ENCODE results near the gene NOL9. TPM values are rescaled to one million over a fixed set of nuclear protein-coding genes. Genes with fewer than 3 reads are reported as not detected.

NOL9 gene
- total RNA-seq = 10 to 100 TPM; 19.4 to 33.6 (median 27.5) TPM

DNA sequence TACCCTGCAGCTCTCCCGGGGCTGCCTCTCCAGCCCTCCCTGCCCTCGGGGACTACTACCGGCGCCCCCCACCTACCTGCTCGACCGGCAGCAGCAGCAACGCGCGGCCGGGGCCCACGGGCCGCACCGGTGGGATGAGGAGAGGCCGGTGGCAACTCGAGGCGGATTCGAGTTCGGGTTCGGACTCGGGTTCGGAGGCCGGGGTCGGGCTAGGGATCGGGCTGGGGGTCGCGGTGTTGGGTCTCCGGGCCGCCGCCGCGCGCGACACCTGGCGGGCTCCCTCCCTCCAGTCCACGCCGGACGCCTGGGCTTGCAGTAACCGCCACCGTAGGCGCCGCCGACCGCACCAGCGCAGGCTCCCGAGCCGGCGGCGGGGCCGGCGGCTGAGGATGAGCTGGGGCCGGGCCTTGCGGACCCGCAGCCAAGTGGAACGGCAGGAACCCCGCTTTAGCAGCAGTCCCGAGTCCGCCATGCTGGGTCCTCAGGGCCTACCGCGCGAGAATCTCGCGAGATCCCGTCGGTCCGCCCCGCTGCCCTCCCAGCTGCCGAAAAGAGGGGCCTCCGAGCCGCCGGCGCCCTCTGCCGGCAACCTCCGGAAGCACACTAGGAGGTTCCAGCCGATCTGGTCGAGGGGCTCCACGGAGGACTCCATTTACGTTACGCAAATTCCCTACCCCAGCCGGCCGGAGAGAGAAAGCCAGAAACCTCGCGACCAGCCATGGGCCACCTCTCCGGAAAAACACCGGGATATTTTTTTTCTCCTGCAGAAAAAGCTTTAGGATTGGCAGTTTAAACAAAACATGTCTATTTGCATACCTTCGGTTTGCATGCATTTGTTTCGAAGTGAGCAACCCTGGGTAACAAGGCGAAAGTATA, at the start of gene NOL9:
Gene NOL9 (minus strand): TSS at position 483 of the 876 bp plus-strand sequence. CDS start 11 bp downstream, at position 472.
- H3K36me3 ChIP-seq = peaks cover 13% of the 10 kb centered on the region
- WGBS = 2% methylated on average over 23 of the region's 87 CpGs
- H3K27me3 ChIP-seq = no peaks in the 10 kb centered on the region
- H3K9me3 ChIP-seq = no peaks in the 10 kb centered on the region
- H3K4me3 ChIP-seq = peak within 1 kb of the TSS; percentile 99
- H3K4me1 ChIP-seq = peaks cover 23% of the 10 kb centered on the region
- TF ChIP-seq POLR2A (IDR thresholded peaks at IDR 0.05) = peak in 1 of 2 donors; percentile 47
- no peak for TF ChIP-seq EP300 (IDR thresholded peaks at IDR 0.05)
- TF ChIP-seq POLR2AphosphoS5 (IDR thresholded peaks at IDR 0.05) = peak in 2 of 3 donors; percentile 22 to 82
- TF ChIP-seq, protein P1, sequence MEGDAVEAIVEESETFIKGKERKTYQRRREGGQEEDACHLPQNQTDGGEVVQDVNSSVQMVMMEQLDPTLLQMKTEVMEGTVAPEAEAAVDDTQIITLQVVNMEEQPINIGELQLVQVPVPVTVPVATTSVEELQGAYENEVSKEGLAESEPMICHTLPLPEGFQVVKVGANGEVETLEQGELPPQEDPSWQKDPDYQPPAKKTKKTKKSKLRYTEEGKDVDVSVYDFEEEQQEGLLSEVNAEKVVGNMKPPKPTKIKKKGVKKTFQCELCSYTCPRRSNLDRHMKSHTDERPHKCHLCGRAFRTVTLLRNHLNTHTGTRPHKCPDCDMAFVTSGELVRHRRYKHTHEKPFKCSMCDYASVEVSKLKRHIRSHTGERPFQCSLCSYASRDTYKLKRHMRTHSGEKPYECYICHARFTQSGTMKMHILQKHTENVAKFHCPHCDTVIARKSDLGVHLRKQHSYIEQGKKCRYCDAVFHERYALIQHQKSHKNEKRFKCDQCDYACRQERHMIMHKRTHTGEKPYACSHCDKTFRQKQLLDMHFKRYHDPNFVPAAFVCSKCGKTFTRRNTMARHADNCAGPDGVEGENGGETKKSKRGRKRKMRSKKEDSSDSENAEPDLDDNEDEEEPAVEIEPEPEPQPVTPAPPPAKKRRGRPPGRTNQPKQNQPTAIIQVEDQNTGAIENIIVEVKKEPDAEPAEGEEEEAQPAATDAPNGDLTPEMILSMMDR (IDR thresholded peaks at IDR 0.05) = peak; percentile 95 to 99
- peak; percentile 95 to 96 for DNase-seq (ENCODE audit: low spot score in 2 of 2)
- H3K27ac ChIP-seq = peak within 1 kb of the TSS; percentile 84

DNA sequence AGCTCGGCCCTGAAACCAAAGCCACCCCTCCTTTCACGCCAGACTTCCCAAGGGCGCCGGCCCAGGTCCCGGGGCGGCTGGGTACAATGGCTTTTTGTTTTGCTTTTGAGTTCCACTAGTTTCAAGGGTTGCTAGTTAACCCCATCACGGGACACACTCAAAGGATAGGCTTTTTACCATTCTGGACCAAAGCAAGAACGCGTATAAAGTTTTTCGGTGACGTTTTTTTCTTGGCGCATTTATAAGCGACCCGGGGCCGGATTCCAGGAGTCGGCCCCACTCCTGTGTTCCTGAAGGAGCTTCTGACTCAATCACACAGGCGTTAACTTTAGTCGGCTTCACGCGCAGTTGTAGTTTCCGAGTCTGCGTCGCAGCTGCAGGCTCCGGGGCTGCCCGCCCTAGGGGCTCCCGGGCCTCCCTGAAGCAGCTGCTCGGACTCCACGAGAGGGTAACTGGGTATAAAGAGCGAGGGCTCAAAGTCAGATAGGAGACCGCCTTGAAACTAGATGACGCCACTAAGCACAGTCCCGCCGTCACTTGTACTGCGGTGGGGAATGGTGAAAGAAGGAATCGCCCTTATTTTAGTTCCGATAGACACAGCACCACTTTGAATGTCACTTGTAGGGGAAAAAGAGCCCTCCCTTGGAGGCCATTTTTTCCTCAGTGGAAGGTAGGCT, 49.1 kb upstream of the NOL9 start:
- peak in 1 of 2 donors; percentile 88 for DNase-seq (ENCODE audit: low spot score in 2 of 2)
- peaks cover 7% of the 10 kb centered on the region for H3K36me3 ChIP-seq
- no peaks in the 10 kb centered on the region for H3K27me3 ChIP-seq
- H3K9me3 ChIP-seq = no peaks in the 10 kb centered on the region
- TF ChIP-seq POLR2A (IDR thresholded peaks at IDR 0.05) = peak in 1 of 2 donors; percentile 69
- TF ChIP-seq POLR2AphosphoS5 (IDR thresholded peaks at IDR 0.05) = peak; percentile 15 to 56 (median 38)
- TF ChIP-seq, protein P1 (IDR thresholded peaks at IDR 0.05) = no peak
- no peak for TF ChIP-seq EP300 (IDR thresholded peaks at IDR 0.05)
- WGBS = under 1% methylated on average over 35 of the region's 36 CpGs
- peak overlapping the region; percentile 98 for H3K4me3 ChIP-seq
- peaks cover 41% of the 10 kb centered on the region for H3K4me1 ChIP-seq
- H3K27ac ChIP-seq = peak overlapping the region; percentile 99

DNA sequence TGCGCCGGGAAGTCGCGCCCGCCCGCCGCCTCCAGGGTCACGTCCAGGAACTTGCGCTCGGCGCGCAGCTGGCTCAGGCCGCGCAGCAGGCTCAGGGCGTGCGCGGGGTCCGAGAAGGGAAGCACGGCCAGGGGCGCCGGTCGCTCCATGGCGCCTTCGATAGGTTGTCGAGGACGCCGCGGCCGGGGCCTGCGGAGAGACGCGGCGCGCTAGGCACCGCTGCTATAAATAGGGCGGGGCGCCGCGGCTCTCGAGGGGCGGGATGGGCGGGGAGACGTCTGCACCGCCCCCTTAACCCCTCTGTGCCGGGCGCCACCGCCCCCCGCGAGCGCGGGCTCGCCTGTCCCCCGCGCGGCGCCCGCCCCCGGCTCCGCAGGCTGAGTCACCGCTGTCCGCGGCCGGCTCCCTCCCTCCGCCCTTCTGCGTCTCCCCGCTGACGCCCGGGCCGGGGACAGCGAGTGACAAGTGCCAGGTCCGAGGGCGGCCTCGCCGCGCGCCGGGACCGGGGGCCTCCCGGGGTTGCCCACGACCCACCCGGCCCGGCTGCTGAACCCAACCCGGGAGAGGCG, 48.4 kb upstream of the NOL9 start, which contains the start of gene KLHL21:
Gene KLHL21 (minus strand): TSS at position 201 of the 569 bp plus-strand sequence. CDS start 52 bp downstream, at position 149.
- peak; percentile 94 for DNase-seq (ENCODE audit: low spot score in 2 of 2)
- peaks cover 47% of the 10 kb centered on the region for H3K4me1 ChIP-seq
- peak within 1 kb of the TSS; percentile 99 for H3K27ac ChIP-seq
- no peaks in the 10 kb centered on the region for H3K9me3 ChIP-seq
- H3K36me3 ChIP-seq = peaks cover 13% of the 10 kb centered on the region
- WGBS = 0% methylated on average over 2 of the region's 84 CpGs
- no peaks in the 10 kb centered on the region for H3K27me3 ChIP-seq
- H3K4me3 ChIP-seq = peak within 1 kb of the TSS; percentile 98
- TF ChIP-seq, protein P1 (IDR thresholded peaks at IDR 0.05) = no peak
- peak in 1 of 2 donors; percentile 62 for TF ChIP-seq POLR2A (IDR thresholded peaks at IDR 0.05)
- peak; percentile 2 to 59 (median 26) for TF ChIP-seq POLR2AphosphoS5 (IDR thresholded peaks at IDR 0.05)
- TF ChIP-seq EP300 (IDR thresholded peaks at IDR 0.05) = no peak

DNA sequence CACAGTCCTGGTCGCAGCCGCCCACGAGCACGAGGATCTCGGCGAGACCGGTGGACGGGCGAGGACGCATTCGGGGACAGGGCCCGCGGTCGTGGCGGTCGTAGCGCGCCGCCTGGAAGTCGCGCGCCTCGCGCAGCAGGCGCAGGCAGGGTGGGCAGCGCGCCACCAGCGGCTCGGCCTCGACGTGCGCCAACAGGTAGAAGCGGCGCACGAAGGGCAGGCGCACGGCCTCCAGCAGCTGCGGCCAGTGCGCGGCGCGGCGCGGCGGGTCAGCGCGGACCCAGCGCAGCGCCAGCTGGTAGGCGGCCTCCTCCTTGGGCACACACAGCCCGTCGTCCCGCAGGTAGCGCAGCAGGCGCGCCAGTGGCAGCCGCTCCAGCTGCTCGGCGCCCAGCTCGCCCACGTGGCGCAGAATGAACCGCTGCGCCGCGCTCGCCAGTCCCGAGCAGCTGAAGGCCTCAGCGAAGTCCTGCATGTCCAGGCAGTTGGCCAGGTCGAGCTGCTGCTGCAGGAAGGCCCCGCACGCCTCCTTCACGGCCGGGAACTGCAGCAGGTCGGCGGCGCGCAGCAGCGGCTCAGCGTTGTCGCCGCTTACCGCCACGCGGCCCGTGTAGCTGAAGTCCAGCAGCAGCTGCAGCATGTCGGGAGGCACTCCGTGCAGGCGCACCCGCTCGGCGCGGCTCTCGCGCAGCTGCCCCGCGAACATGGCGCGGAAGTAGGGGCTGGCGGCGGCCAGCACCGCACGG, 47.8 kb upstream of the NOL9 start:
- no peaks in the 10 kb centered on the region for H3K9me3 ChIP-seq
- peak overlapping the region; percentile 99 for H3K27ac ChIP-seq
- no peak for DNase-seq (ENCODE audit: low spot score in 2 of 2)
- no peaks in the 10 kb centered on the region for H3K27me3 ChIP-seq
- peaks cover 54% of the 10 kb centered on the region for H3K4me1 ChIP-seq
- H3K36me3 ChIP-seq = peaks cover 20% of the 10 kb centered on the region
- WGBS = no CpG with 5 or more reads among the region's 103 CpGs
- H3K4me3 ChIP-seq = peak overlapping the region; percentile 98
- no peak for TF ChIP-seq EP300 (IDR thresholded peaks at IDR 0.05)
- TF ChIP-seq POLR2AphosphoS5 (IDR thresholded peaks at IDR 0.05) = peak in 1 of 3 donors; percentile 11
- TF ChIP-seq POLR2A (IDR thresholded peaks at IDR 0.05) = peak in 1 of 2 donors; percentile 39
- TF ChIP-seq, protein P1 (IDR thresholded peaks at IDR 0.05) = no peak
